OCI-LY7 (cell line): ENCODE results near the gene EIF4EBP2. TPM values are rescaled to one million over a fixed set of nuclear protein-coding genes. Genes with fewer than 3 reads are reported as not detected.
A peak's percentile ranks its signal among the peaks of the same experiment; 100 is the strongest.

Experiments
- BruUV-seq: library from RNA; stranded (reverse); fragments of 400-500 nt; replicated peaks from 2 replicates; lab custom pipeline; 2021; lab: Mats Ljungman, UMichigan
- CTCF ChIA-PET: fragments of 300-600 bp; sonication (Branson Sonifier 250); formaldehyde crosslinking; loops from one replicate; lab custom pipeline; 2022; ENCODE audit warnings: antibody characterized with exemption; ENCODE audit not compliant: unreplicated experiment; lab: Charles Lee
- POLR2A ChIA-PET: fragments of 300-600 bp; sonication (Branson Sonifier 250); formaldehyde crosslinking; loops from one replicate; lab custom pipeline; 2022; ENCODE audit warnings: antibody characterized with exemption; lab: Charles Lee
- DNase-seq: peaks from one replicate; pipeline ENCODE4 v3.0.0-alpha.2; 2015; ENCODE audit warnings: low spot score
- H2AFZ ChIP-seq: fragments of 200-600 bp; sonication (generic), shearing (Covaris generic); 2 replicates; pipeline ENCODE4 v1.6.1; 2014; ENCODE audit warnings: mild to moderate bottlenecking, antibody characterized with exemption, low read length, moderate library complexity
- H3K27ac ChIP-seq: fragments of 200-600 bp; sonication (generic); 2 replicates; pipeline ENCODE4 v1.5.1; 2014; ENCODE audit warnings: mixed run types, low read depth, mild to moderate bottlenecking, moderate library complexity, low read length, inconsistent platforms; ENCODE audit not compliant: poor library complexity, severe bottlenecking
- H3K36me3 ChIP-seq: fragments of 200-600 bp; sonication (generic); 2 replicates; pipeline ENCODE4 v1.6.1; 2014; ENCODE audit warnings: mild to moderate bottlenecking, antibody characterized with exemption, low read length, moderate library complexity, mixed read lengths; ENCODE audit not compliant: insufficient read depth
- H3K4me1 ChIP-seq: fragments of 200-600 bp; sonication (generic); 2 replicates; pipeline ENCODE4 v1.5.1; 2014; ENCODE audit warnings: mild to moderate bottlenecking, low read length; ENCODE audit not compliant: insufficient read depth, poor library complexity, severe bottlenecking
- H3K4me2 ChIP-seq: fragments of 200-600 bp; sonication (generic); 2 replicates; pipeline ENCODE4 v1.6.1; 2014; ENCODE audit warnings: mild to moderate bottlenecking, low read length
- H3K4me3 ChIP-seq: fragments of 200-600 bp; sonication (generic); 2 replicates; pipeline ENCODE4 v1.5.1; 2014; ENCODE audit warnings: mild to moderate bottlenecking, low read depth, low read length; ENCODE audit not compliant: poor library complexity, severe bottlenecking
- H3K79me2 ChIP-seq: fragments of 200-600 bp; sonication (generic); 2 replicates; pipeline ENCODE4 v1.6.1; 2016; ENCODE audit warnings: low read depth, mild to moderate bottlenecking, low read length, moderate library complexity, mixed read lengths; ENCODE audit not compliant: insufficient read depth
- H3K9me2 ChIP-seq: fragments of 200-600 bp; sonication (generic); 2 replicates; pipeline ENCODE4 v1.6.1; 2016; ENCODE audit warnings: mild to moderate bottlenecking, low read length, mixed read lengths; ENCODE audit not compliant: insufficient read depth
- H3K9me3 ChIP-seq: fragments of 200-600 bp; sonication (generic); 2 replicates; pipeline ENCODE4 v1.6.1; 2014; ENCODE audit warnings: mild to moderate bottlenecking, mixed run types, low read length, mixed read lengths
- H4K20me1 ChIP-seq: fragments of 200-600 bp; sonication (generic); 2 replicates; pipeline ENCODE4 v1.6.1; 2014; ENCODE audit warnings: mild to moderate bottlenecking, antibody characterized with exemption, low read length, moderate library complexity, mixed read lengths; ENCODE audit not compliant: insufficient read depth
- EZH2phosphoT487 ChIP-seq: fragments of 200-600 bp; sonication (generic); IDR thresholded peaks from 2 replicates; pipeline ENCODE4 v1.6.1; 2018; ENCODE audit warnings: low read depth, borderline replicate concordance, mild to moderate bottlenecking, mixed run types, antibody characterized with exemption, low read length, moderate library complexity, mixed read lengths
- intact Hi-C: fragments of 100-400 bp; cut with micrococcal nuclease; formaldehyde crosslinking; loops from one replicate; pipeline ENCODE4 v1.10.0; 2022; ENCODE audit not compliant: unreplicated experiment
- total RNA-seq, 2 experiments: library from RNA; depleted of rRNA in 1 of 2; stranded (reverse); fragments of >200 nt in 1 of 2; shearing (Covaris generic) in 1 of 2; gene quantifications; 2 replicates each; pipeline ENCODE4 v1.2.3, GENCODE V29; 2014 to 2022
- TF ChIP-seq, protein P1 (sequence below): fragments of 200-600 bp; sonication (generic); conservative IDR thresholded peaks from 2 replicates; pipeline ENCODE4 v1.5.1; 2014; ENCODE audit warnings: mild to moderate bottlenecking, antibody characterized with exemption, low read length, moderate library complexity, mixed read lengths

The EIF4EBP2 gene
- total RNA-seq, 2 experiments from 2014 or later, result 24.5 to 59.8 TPM

DNA sequence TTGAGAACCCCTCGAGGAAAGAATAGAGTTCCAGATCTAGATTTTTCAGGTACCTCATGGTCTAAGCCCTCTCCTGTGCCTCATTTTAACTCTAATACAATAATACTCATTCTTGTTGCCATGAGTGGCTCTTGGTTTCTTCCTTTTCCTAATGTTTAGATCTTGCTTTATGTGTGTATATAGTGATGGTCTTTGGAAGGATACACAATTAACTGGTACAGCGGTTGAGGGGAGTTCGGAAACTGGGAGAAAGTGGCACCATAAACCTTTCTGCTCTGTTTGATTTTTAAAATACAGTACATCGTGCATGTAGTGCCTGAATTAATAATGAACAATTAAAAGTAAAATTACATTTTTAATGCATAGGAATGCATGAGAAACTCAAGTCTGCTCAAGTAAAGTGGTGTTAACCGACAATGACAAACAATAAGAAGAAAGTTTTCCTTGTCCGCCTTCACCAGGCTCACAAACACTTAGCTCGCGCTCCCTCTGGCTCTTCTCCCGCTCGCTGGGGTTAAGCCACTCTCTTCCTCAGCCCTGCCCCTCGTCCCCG is 386 bp upstream of the EIF4EBP2 start:
- CTCF ChIA-PET, result interaction anchor here (0.6 kb wide), 1 partner anchor 288 kb away, joined by 4 read pairs; no protein-coding TSS in a partner anchor

DNA sequence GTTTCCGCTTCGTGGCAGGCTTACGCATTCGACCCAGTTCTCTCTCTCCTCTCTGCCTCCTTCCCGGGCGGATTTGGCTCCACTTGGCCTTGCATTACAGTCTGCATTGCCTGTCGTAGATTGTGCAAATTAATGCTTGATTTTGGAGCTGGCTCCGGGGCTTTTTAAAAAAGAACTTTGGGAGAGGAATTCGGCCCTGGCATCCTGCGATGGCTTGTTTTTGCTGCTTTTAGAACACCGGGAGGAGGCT is 767 bp downstream of the EIF4EBP2 start:
- Histone ChIP-seq H3K36me3 (peaks cover 24% of the 10 kb centered on the region), H4K20me1 (peaks cover 18% of the 10 kb centered on the region), H3K4me3 (peak overlapping the region; percentile 92), H3K4me2 (peak overlapping the region; percentile 98), H3K4me1 (peaks cover 20% of the 10 kb centered on the region), H3K27ac (peak overlapping the region; percentile 38), H3K9me3 (no peaks in the 10 kb centered on the region), H2AFZ (no peak overlapping the region), H3K79me2 (peaks cover 43% of the 10 kb centered on the region), H3K9me2 (no peaks in the 10 kb centered on the region)
- ChIA-PET CTCF (interaction anchor here (0.6 kb wide), 1 partner anchor 30 kb away, joined by 3 read pairs; no protein-coding TSS in a partner anchor), POLR2A (interaction anchor here (1.0 to 1.5 kb wide), 6 partner anchors 8 to 172 kb away, joined by 3 to 13 read pairs (median 5); partner anchors contain the start of genes LRRC20 and PPA1)
- intact Hi-C loops, result no loop called here
- no TSS peak for BruUV-seq
- no peak for TF ChIP-seq EZH2phosphoT487
- TF ChIP-seq, protein P1, sequence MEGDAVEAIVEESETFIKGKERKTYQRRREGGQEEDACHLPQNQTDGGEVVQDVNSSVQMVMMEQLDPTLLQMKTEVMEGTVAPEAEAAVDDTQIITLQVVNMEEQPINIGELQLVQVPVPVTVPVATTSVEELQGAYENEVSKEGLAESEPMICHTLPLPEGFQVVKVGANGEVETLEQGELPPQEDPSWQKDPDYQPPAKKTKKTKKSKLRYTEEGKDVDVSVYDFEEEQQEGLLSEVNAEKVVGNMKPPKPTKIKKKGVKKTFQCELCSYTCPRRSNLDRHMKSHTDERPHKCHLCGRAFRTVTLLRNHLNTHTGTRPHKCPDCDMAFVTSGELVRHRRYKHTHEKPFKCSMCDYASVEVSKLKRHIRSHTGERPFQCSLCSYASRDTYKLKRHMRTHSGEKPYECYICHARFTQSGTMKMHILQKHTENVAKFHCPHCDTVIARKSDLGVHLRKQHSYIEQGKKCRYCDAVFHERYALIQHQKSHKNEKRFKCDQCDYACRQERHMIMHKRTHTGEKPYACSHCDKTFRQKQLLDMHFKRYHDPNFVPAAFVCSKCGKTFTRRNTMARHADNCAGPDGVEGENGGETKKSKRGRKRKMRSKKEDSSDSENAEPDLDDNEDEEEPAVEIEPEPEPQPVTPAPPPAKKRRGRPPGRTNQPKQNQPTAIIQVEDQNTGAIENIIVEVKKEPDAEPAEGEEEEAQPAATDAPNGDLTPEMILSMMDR, result no peak
- no peak for DNase-seq

More for the DNA sequence above, 386 bp upstream of the EIF4EBP2 start:
- Histone ChIP-seq H2AFZ (peak overlapping the region; percentile 99), H3K79me2 (peaks cover 31% of the 10 kb centered on the region), H3K9me2 (no peaks in the 10 kb centered on the region), H4K20me1 (peaks cover 17% of the 10 kb centered on the region), H3K36me3 (peaks cover 13% of the 10 kb centered on the region), H3K4me3 (peak overlapping the region; percentile 92), H3K27ac (peak overlapping the region; percentile 24), H3K9me3 (no peaks in the 10 kb centered on the region), H3K4me1 (peaks cover 20% of the 10 kb centered on the region), H3K4me2 (peak overlapping the region; percentile 86)
- DNase-seq, result no peak
- intact Hi-C loops, result no loop called here
- no TSS peak for BruUV-seq
- no peak for TF ChIP-seq EZH2phosphoT487
- TF ChIP-seq, protein P1, result no peak
- POLR2A ChIA-PET, result interaction anchor here (0.5 to 1.7 kb wide), 10 partner anchors 9 to 1423 kb away, joined by 3 to 13 read pairs (median 4); partner anchors contain the start of genes LRRC20 and TYSND1
